ENCODE measurements around the gene TH.

GRCh38 chr11:2151500-2152257 is 19.9 kb downstream of the TH start:
- TF ChIP-seq CTCF (IDR thresholded peaks at IDR 0.05) (peak; percentile 77), EZH2 (IDR thresholded peaks at IDR 0.05; ENCODE audit: borderline replicate concordance, insufficient read depth, low read depth, low read length, poor library complexity, severe bottlenecking) (no peak)
